HL-60/S4 treated with phorbol 12-myristate 13-acetate at 8.2 ng/mL for 4 days and 3 days (cell line): Measurements from ENCODE around the gene TEX2.
"Not testable (repeated sequence)": the region's sequence is repeated elsewhere in the genome, so short reads cannot be mapped to it uniquely, and the experiment has no call there.

Source experiments
- in situ Hi-C: fragments of 300-500 bp; cut with MboI; formaldehyde crosslinking; loops from 2 replicates; pipeline ENCODE4 v1.15.0; 2022; ENCODE audit warnings: low sequenced_read_pairs

TEX2 gene

GRCh38 chr17:64128787-64129514 is 134.1 kb downstream of the TEX2 start:
- in situ Hi-C loops, result no loop called here

DNA sequence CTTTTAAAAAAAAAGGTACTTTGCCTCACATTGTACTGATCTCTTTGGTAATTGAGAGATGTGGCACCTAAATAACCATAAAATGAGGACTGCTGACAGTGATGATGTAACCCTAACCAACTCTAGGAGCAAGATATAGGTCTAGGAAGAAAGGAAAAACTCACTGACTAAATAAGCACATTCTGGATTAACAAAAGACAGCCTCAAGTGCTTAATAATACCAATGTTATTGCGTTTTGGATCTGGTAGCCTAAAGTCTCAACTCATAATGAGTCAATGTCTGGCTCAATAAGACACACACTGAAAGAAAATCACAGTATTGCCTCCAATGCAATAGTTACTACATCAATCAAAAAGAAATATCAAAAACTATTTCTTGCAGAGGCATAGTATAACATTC is 136.1 kb downstream of the TEX2 start:
- in situ Hi-C loops, result no loop called here

GRCh38 chr17:64125937-64126336 is 137.1 kb downstream of the TEX2 start:
- in situ Hi-C loops, result no loop called here

DNA sequence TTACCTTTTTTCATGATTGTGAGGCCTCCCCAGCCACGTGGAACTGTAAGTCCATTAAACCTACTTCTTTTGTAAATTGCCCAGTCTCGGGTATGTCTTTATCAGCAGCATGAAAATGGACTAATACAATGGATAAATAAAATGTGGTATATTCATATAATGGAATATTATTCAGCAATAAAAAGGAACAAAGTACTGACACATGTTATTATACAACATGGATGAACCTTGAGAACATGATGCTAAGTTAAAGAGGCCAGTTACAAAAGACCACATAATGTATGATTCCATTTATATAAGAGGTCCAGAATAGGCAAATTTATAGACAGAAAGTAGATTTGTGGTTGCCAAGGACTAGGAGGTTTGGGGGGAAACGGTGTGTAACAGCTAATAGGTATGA is 138.5 kb downstream of the TEX2 start:
- in situ Hi-C loops, result no loop called here

DNA sequence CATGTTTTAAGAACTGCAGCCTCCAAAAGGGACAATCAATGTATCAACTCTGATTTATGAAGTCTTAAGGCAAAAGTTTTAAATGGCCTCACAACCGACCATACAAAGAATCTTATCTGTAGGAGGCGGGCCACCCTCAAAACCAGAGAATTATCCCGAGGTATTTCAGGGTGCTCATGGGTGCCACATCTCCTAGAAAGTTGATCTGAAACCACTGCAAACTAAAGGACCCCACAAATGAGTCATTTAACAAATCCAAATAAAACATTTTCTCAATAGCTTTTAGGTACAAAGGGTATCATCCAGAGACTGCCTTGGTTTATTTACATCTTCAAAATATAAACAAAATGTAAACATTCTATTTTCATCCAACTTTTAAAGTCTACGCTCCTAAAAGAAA is 139.9 kb downstream of the TEX2 start:
- in situ Hi-C loops, result no loop called here

- in situ Hi-C loops, result not testable (repeated sequence)
These were observed 141.9 kb downstream of the TEX2 start for GRCh38 chr17:64120972-64121786.

DNA sequence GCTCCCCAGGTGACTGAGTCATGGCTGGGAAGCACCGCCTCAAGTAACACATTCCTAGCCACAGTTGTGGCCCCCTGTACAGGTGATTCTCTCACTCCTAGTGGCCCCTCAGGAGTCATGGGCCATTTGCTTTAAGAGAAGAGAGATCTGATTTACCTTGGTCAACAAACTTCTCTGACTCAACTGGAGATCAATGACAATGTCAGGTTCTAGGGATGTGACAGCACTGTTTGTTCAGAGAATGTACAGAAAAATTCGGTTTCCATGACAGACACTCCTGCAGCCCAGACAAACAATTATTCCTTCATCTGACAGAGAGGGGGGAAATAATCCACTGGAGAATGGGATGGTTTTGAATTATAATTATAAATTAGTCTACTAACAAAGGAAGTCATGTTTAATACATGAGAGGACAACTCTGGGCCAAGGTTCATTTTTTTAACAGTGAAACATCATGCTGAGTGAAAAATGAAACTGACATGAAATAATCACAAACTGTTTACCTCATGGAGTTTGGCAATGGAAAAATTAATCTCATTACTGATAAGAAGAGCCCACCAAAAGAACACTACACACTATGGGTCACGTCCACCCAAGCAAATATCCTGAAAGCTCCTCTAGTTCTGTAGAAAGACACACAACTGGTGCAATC is 142.8 kb downstream of the TEX2 start:
- in situ Hi-C loops, result no loop called here

DNA sequence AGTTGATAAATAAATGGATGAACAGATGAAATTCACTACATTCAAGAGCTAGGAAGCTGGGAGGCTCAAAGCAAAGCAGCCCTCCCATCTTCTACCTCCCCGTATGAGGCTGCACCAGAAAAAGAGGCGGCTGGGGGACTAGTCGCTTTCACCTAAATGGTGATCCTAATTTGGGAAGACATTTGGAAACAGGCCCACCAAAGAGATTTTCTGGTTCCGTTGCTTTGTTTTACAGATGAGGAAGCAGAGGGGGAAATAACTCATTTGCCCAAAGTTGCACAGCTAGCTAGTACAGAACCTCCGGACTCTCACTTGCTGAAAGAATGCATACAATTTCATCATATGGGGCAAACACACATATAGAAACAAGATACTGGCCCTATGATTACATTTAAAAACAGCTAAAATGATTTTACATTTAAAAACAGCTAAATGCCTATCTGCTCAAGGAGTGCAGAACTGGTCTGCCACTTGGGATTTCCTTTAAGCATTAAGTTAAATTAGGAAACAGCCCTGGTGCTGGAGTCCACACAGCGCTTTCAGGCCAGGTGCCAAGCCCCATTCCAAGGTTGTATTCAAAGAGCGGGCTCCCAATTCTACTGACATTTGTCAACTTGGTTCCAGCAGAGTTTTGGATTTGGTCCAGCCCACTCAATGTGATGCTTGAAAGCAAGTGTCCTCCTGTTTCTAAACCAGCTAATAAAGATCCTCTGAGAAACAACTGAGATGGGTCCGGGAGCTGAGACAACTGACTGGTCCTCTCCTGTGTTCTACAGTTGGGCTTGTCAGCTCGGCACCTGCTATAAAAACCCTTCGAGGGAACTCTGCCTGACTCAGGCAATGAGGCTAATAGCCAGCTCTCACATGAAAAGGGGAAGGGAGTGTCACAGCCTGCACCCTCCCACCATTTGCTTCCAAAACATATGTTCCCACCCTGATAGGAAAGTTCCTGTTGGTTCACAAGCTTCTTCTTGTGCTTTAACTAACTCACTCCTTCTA is 144.8 kb downstream of the TEX2 start:
- in situ Hi-C loops, result no loop called here

GRCh38 chr17:64115822-64116534 is 147.1 kb downstream of the TEX2 start:
- in situ Hi-C loops, result no loop called here

GRCh38 chr17:64115043-64115698 is 147.9 kb downstream of the TEX2 start:
- in situ Hi-C loops, result no loop called here

- in situ Hi-C loops, result no loop called here
These were observed 150.1 kb downstream of the TEX2 start for GRCh38 chr17:64113006-64113405.

DNA sequence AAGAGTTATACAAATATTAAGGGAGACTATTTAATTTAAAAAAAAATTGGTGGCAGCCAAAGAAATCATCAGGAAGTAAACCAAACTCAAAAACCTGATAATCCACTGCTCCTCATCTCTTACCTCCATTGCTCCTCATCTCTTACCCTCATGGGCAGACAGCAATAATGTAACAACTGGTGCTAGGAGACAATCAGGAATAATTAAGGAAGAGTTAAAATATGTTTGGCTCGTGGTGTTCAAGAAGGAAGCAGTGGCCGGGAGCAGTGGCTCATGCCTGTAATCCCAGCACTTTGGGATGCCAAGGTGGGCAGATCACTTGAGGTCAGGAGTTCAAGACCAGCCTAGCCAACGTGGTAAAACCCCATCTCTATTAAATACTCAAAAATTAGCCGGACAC is 151.2 kb downstream of the TEX2 start:
- in situ Hi-C loops, result no loop called here

GRCh38 chr17:64110379-64111152 is 152.5 kb downstream of the TEX2 start:
- in situ Hi-C loops, result no loop called here

- in situ Hi-C loops, result no loop called here
These were observed 153.7 kb downstream of the TEX2 start for GRCh38 chr17:64109400-64109799.

GRCh38 chr17:64107500-64108236 is 155.4 kb downstream of the TEX2 start:
- in situ Hi-C loops, result no loop called here

GRCh38 chr17:64106918-64107317 is 156.1 kb downstream of the TEX2 start:
- in situ Hi-C loops, result no loop called here

GRCh38 chr17:64103391-64104364 is 159.4 kb downstream of the TEX2 start:
- in situ Hi-C loops, result no loop called here
